Sigmoid colon (tissue), 3 donors: ENCODE measurements around the gene YPEL1.

Experiments
- POLR2A ChIP-seq, 2 donors: fragments of 450-650 bp; IDR thresholded peaks; one replicate each; pipeline ENCODE4 v1.6.1; 2016; ENCODE audit warnings: antibody characterized with exemption in 2 of 2, mild to moderate bottlenecking in 2 of 2, moderate library complexity in 2 of 2
- TF ChIP-seq, protein P1 (sequence below), 4 experiments: fragments of 450-650 bp in 3 of 4; fragments of 200-600 bp in 1 of 4; IDR thresholded peaks; one replicate each; pipeline ENCODE4 v1.5.1; 2016 to 2019; ENCODE audit warnings: antibody characterized with exemption in 4 of 4, mild to moderate bottlenecking in 3 of 4, moderate library complexity in 2 of 4

DNA sequence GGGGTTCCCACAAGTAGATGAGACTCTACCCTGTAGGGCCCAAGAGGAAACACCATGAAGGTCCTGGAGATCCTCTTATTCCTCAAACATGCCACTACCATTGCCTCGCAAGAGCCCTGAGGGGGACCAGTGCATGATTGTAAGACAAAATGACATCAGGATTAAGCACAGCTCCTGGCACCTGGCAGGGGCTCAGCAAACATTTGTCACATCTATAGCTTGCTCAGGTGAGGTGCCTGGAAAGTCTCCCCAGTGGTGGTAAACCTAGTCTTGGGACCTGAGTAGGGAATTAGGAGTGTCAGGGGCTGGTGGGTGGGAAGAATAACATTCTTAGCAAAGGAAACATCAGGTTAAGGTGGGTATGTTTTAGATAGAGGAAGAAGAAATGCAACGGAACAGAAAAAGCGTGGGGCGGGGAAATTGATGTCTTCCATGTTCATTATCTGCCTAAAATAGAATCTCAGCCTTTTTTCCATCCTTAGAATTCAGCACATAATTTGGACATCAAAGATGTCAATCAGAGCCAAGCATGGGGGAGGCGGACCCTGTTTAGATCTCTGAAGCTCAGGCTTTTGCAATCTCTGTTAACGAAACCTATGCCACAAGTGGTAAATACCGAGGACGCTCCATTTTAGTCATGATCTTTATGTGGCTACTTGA is 924 bp downstream of the YPEL1 start:
- no peak for TF ChIP-seq POLR2A (IDR thresholded peaks at IDR 0.05)
- TF ChIP-seq, protein P1, sequence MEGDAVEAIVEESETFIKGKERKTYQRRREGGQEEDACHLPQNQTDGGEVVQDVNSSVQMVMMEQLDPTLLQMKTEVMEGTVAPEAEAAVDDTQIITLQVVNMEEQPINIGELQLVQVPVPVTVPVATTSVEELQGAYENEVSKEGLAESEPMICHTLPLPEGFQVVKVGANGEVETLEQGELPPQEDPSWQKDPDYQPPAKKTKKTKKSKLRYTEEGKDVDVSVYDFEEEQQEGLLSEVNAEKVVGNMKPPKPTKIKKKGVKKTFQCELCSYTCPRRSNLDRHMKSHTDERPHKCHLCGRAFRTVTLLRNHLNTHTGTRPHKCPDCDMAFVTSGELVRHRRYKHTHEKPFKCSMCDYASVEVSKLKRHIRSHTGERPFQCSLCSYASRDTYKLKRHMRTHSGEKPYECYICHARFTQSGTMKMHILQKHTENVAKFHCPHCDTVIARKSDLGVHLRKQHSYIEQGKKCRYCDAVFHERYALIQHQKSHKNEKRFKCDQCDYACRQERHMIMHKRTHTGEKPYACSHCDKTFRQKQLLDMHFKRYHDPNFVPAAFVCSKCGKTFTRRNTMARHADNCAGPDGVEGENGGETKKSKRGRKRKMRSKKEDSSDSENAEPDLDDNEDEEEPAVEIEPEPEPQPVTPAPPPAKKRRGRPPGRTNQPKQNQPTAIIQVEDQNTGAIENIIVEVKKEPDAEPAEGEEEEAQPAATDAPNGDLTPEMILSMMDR (IDR thresholded peaks at IDR 0.05): no peak
